Peyer's patch (tissue), 4 donors: ENCODE measurements around the gene APOE. TPM values are rescaled to one million over a fixed set of nuclear protein-coding genes. Genes with fewer than 3 reads are reported as not detected.
"Not testable (repeated sequence)": the region's sequence is repeated elsewhere in the genome, so short reads cannot be mapped to it uniquely, and the experiment has no call there.

ENCODE experiments used
- DNase-seq, 3 donors: peaks; one replicate each; pipeline ENCODE4 v3.0.0-alpha.2; 2017 to 2019
- H3K27ac ChIP-seq, 4 donors: fragments of 200-600 bp; sonication (generic); one replicate each; pipeline ENCODE4 v1.5.1; 2016 to 2019
- H3K27me3 ChIP-seq, 2 donors: fragments of 200-600 bp; sonication (generic); one replicate each; pipeline ENCODE4 v1.5.1; 2019
- H3K36me3 ChIP-seq, 3 donors: fragments of 200-600 bp; sonication (generic); one replicate each; pipeline ENCODE4 v1.5.1; 2016 to 2019
- H3K4me1 ChIP-seq, 4 donors: fragments of 200-600 bp; sonication (generic); one replicate each; pipeline ENCODE4 v1.5.1; 2016 to 2019
- H3K4me3 ChIP-seq, 4 donors: fragments of 200-600 bp; sonication (generic); 1 replicate in 3 of 4; 2 replicates in 1 of 4; pipeline ENCODE4 v1.5.1; 2016 to 2019; ENCODE audit warnings: mild to moderate bottlenecking in 1 of 4
- H3K9me3 ChIP-seq, 4 donors: fragments of 200-600 bp; sonication (generic); one replicate each; pipeline ENCODE4 v1.5.1; 2016 to 2019; ENCODE audit warnings: mild to moderate bottlenecking in 1 of 4
- CTCF ChIP-seq, 6 experiments: fragments of 450-650 bp in 4 of 6; fragments of 200-600 bp in 2 of 6; sonication (generic) in 1 of 6; IDR thresholded peaks; one replicate each; pipeline ENCODE4 v1.5.1; 2017 to 2019; ENCODE audit warnings: antibody characterized with exemption in 6 of 6, mild to moderate bottlenecking in 3 of 6, moderate library complexity in 1 of 6
- POLR2A ChIP-seq, 2 donors: fragments of 450-650 bp; IDR thresholded peaks; one replicate each; pipeline ENCODE4 v1.5.1; 2017; ENCODE audit warnings: antibody characterized with exemption in 2 of 2, mild to moderate bottlenecking in 2 of 2, moderate library complexity in 2 of 2
- total RNA-seq, 4 donors: library from RNA; depleted of rRNA; stranded (reverse); fragments of >200 nt; gene quantifications; one replicate each; pipeline ENCODE4 v1.1.0, GENCODE V29; 2016

APOE gene
- 100 to 1,000 TPM in 1 of 4 donors, 10 to 100 TPM in 3; 24.2 to 203 (median 51.6) TPM for total RNA-seq

DNA sequence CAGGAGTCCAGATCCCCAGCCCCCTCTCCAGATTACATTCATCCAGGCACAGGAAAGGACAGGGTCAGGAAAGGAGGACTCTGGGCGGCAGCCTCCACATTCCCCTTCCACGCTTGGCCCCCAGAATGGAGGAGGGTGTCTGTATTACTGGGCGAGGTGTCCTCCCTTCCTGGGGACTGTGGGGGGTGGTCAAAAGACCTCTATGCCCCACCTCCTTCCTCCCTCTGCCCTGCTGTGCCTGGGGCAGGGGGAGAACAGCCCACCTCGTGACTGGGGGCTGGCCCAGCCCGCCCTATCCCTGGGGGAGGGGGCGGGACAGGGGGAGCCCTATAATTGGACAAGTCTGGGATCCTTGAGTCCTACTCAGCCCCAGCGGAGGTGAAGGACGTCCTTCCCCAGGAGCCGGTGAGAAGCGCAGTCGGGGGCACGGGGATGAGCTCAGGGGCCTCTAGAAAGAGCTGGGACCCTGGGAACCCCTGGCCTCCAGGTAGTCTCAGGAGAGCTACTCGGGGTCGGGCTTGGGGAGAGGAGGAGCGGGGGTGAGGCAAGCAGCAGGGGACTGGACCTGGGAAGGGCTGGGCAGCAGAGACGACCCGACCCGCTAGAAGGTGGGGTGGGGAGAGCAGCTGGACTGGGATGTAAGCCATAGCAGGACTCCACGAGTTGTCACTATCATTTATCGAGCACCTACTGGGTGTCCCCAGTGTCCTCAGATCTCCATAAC lies at the start of gene APOE:
APOE (plus strand) TSS at position 360 of the 724 bp plus-strand sequence. CDS start 829 bp downstream, outside the sequence.
- Histone ChIP-seq H3K36me3 (peaks cover 0 to 21% (median 0%) of the 10 kb centered on the region in 3 donors), H3K9me3 (no peaks in the 10 kb centered on the region), H3K4me3 (peak within 1 kb of the TSS; percentile 16 to 48 (median 30)), H3K4me1 (peaks cover 0 to 19% (median 0%) of the 10 kb centered on the region in 4 donors), H3K27me3 (peaks cover 0 to 7% of the 10 kb centered on the region in 2 donors), H3K27ac (peak within 1 kb of the TSS in 3 of 4 donors; percentile 30 to 42 (median 38))
- no peak for DNase-seq
- TF ChIP-seq POLR2A (IDR thresholded peaks at IDR 0.05) (no peak), CTCF (IDR thresholded peaks at IDR 0.05) (no peak)

GRCh38 chr19:44856421-44857083 lies 49.0 kb upstream of the APOE start:
- Histone ChIP-seq H3K27me3 (no peaks in the 10 kb centered on the region), H3K4me1 (no peaks in the 10 kb centered on the region), H3K27ac (peak overlapping the region in 1 of 4 donors; percentile 49), H3K36me3 (no peaks in the 10 kb centered on the region), H3K9me3 (no peaks in the 10 kb centered on the region), H3K4me3 (no peak overlapping the region)
- DNase-seq, result no peak
- no peak for TF ChIP-seq POLR2A (IDR thresholded peaks at IDR 0.05)
- no peak for TF ChIP-seq CTCF (IDR thresholded peaks at IDR 0.05)

GRCh38 chr19:44857837-44858236 lies 47.8 kb upstream of the APOE start:
- H3K4me1 ChIP-seq, result no peaks in the 10 kb centered on the region
- H3K27ac ChIP-seq, result no peak overlapping the region
- H3K4me3 ChIP-seq, result no peak overlapping the region
- H3K27me3 ChIP-seq, result no peaks in the 10 kb centered on the region
- no peak for DNase-seq
- no peak for TF ChIP-seq POLR2A (IDR thresholded peaks at IDR 0.05)
- no peak for TF ChIP-seq CTCF (IDR thresholded peaks at IDR 0.05)
- H3K9me3 ChIP-seq, result no peaks in the 10 kb centered on the region
- no peaks in the 10 kb centered on the region for H3K36me3 ChIP-seq

- not testable (repeated sequence) for H3K27me3 ChIP-seq, H3K4me1 ChIP-seq, H3K9me3 ChIP-seq, DNase-seq, H3K4me3 ChIP-seq, H3K27ac ChIP-seq
- H3K36me3 ChIP-seq, result peaks cover 0 to 17% (median 0%) of the 10 kb centered on the region in 3 donors
Measured at GRCh38 chr19:44861576-44861975, 44.0 kb upstream of the APOE start.

DNA sequence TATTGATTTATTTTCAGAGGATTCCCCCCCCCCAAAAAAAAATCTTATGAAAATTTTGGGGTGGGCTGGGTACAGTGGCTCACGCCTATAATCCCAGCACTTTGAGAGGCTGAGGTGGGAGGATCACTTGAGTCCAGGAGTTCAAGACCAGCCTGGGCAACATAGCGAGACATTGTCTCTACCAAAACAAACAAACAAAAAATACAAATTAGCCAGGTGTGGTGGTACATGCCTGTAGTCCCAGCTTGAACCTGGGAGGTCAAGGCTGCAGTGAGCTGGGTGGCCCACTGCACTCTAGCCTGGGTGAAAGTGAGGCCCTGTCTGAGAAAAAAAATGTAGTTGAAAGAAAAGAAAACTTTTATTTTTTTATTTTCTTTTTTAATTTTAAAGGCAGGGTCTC lies 41.6 kb upstream of the APOE start:
- Histone ChIP-seq H3K4me1 (no peaks in the 10 kb centered on the region), H3K27me3 (no peaks in the 10 kb centered on the region), H3K4me3 (no peak overlapping the region), H3K27ac (no peak overlapping the region), H3K9me3 (no peaks in the 10 kb centered on the region), H3K36me3 (peaks cover 0 to 26% (median 0%) of the 10 kb centered on the region in 3 donors)
- DNase-seq, result no peak
- TF ChIP-seq CTCF (IDR thresholded peaks at IDR 0.05), result no peak

DNA sequence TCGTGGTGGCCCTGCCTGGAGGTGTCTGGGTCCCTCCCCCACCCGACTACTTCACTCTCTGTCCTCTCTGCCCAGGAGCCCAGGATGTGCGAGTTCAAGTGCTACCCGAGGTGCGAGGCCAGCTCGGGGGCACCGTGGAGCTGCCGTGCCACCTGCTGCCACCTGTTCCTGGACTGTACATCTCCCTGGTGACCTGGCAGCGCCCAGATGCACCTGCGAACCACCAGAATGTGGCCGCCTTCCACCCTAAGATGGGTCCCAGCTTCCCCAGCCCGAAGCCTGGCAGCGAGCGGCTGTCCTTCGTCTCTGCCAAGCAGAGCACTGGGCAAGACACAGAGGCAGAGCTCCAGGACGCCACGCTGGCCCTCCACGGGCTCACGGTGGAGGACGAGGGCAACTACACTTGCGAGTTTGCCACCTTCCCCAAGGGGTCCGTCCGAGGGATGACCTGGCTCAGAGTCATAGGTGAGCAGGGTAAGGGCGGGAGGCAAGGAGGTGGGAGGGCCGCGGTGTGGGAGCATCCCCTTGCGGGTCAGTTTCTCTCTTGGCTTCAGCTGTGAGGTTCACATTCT lies 40.3 kb upstream of the APOE start:
- Histone ChIP-seq H3K27me3 (no peaks in the 10 kb centered on the region), H3K9me3 (no peaks in the 10 kb centered on the region), H3K27ac (no peak overlapping the region), H3K36me3 (peaks cover 0 to 26% (median 0%) of the 10 kb centered on the region in 3 donors), H3K4me1 (peaks cover 0 to 5% (median 0%) of the 10 kb centered on the region in 4 donors), H3K4me3 (no peak overlapping the region)
- DNase-seq, result no peak
- TF ChIP-seq POLR2A (IDR thresholded peaks at IDR 0.05) (no peak), CTCF (IDR thresholded peaks at IDR 0.05) (no peak)
